A549 (cell line): ENCODE measurements around the gene TMEM119. TPM values are rescaled to one million over a fixed set of nuclear protein-coding genes. Genes with fewer than 3 reads are reported as not detected.

ENCODE experiments used
- ATAC-seq, 2 experiments: fragments of 200-7000 bp in 1 of 2; fragments of >200 bp in 1 of 2; cut with Nextera tagmentation in 1 of 2; cut with Tn5 transposase in 1 of 2; 3 replicates each; pipeline versions ENCODE4 v1.8.0 to v1.9.1; 2018 to 2020; ENCODE audit warnings: mild to moderate bottlenecking in 1 of 2, moderate library complexity in 1 of 2
- CTCF ChIA-PET: fragments of 300-600 bp; sonication (Branson Sonifier 250); formaldehyde crosslinking; extraction: SDS; loops from one replicate; lab custom pipeline; 2021; ENCODE audit warnings: antibody characterized with exemption, inconsistent platforms; lab: Yijun Ruan, JAX
- POLR2A ChIA-PET: fragments of 350-600 bp; formaldehyde crosslinking; extraction: SDS; loops from one replicate; lab custom pipeline; 2021; ENCODE audit warnings: antibody characterized with exemption, inconsistent platforms; lab: Yijun Ruan, JAX
- DNase-seq, 2 experiments: peaks; one replicate each; pipeline versions ENCODE4 v3.0.0 to v3.0.0-alpha.2; 2011 to 2016; ENCODE audit warnings: low read depth in 1 of 2, low spot score in 1 of 2
- FAIRE-seq: peaks from 2 replicates; lab custom pipeline; 2011; peaks lifted over from hg19 to GRCh38; lab: Jason Lieb, UNC
- H3K27ac ChIP-seq, 2 experiments: fragments of >200 bp; sonication (Bioruptor Twin); formaldehyde crosslinking; 3 replicates each; pipeline ENCODE4 v1.5.1; 2016 to 2017
- H3K4me1 ChIP-seq: fragments of >200 bp; sonication (Bioruptor Twin); formaldehyde crosslinking; 3 replicates; pipeline ENCODE4 v1.6.1; 2016
- H3K4me2 ChIP-seq: fragments of >200 bp; sonication (Bioruptor Twin); formaldehyde crosslinking; 3 replicates; pipeline ENCODE4 v1.6.1; 2016
- H3K4me3 ChIP-seq: fragments of >200 bp; sonication (Bioruptor Twin); formaldehyde crosslinking; 3 replicates; pipeline ENCODE4 v1.5.1; 2016
- H3K9me3 ChIP-seq: fragments of >200 bp; sonication (Bioruptor Twin); formaldehyde crosslinking; 3 replicates; pipeline ENCODE4 v1.6.1; 2016
- BCL3 ChIP-seq: fragments of >200 bp; sonication (Bioruptor Twin); formaldehyde crosslinking; IDR thresholded peaks from 3 replicates; pipeline ENCODE4 v1.6.1; 2016
- BHLHE40 ChIP-seq: IDR thresholded peaks from 2 replicates; pipeline ENCODE4 v1.6.1; 2012; ENCODE audit warnings: low read depth, low read length, inconsistent platforms
- CBX2 ChIP-seq: fragments of 200-600 bp; sonication (generic); IDR thresholded peaks from 2 replicates; pipeline ENCODE4 v1.6.1; 2016; ENCODE audit warnings: low read depth, mild to moderate bottlenecking, borderline replicate concordance
- CBX8 ChIP-seq: fragments of 200-600 bp; sonication (generic); IDR thresholded peaks from 2 replicates; pipeline ENCODE4 v1.6.1; 2016
- CHD4 ChIP-seq: fragments of 200-600 bp; sonication (generic); IDR thresholded peaks from 2 replicates; pipeline ENCODE4 v1.6.1; 2016; ENCODE audit warnings: antibody characterized with exemption, mild to moderate bottlenecking, borderline replicate concordance
- EHF ChIP-seq: fragments of 250-450 bp; sonication (Bioruptor Pico); IDR thresholded peaks from 2 replicates; pipeline ENCODE4 v1.5.0; 2020; ENCODE audit warnings: mild to moderate bottlenecking
- EHMT2 ChIP-seq: fragments of 200-600 bp; sonication (generic); IDR thresholded peaks from 2 replicates; pipeline ENCODE4 v1.6.1; 2016; ENCODE audit warnings: antibody characterized with exemption, low read depth, mild to moderate bottlenecking, moderate library complexity
- ELK1 ChIP-seq: fragments of 150-350 bp; IDR thresholded peaks from 2 replicates; pipeline ENCODE4 v1.6.1; 2014; ENCODE audit warnings: low read depth, mild to moderate bottlenecking, low read length
- FOSB ChIP-seq: fragments of 250-450 bp; sonication (Bioruptor Pico); IDR thresholded peaks from 2 replicates; pipeline ENCODE4 v1.5.0; 2020; ENCODE audit warnings: mild to moderate bottlenecking, moderate library complexity
- FOXS1 ChIP-seq: fragments of 250-450 bp; sonication (Bioruptor Pico); IDR thresholded peaks from 2 replicates; pipeline ENCODE4 v1.5.0; 2020; ENCODE audit warnings: mild to moderate bottlenecking, moderate library complexity
- HDAC2 ChIP-seq: fragments of 200-600 bp; sonication (generic); IDR thresholded peaks from 2 replicates; pipeline ENCODE4 v1.6.1; 2016
- HOXA7 ChIP-seq: fragments of 250-450 bp; sonication (Bioruptor Pico); IDR thresholded peaks from 2 replicates; pipeline ENCODE4 v1.5.0; 2020; ENCODE audit warnings: mild to moderate bottlenecking, moderate library complexity
- HOXB13 ChIP-seq: fragments of 250-450 bp; sonication (Bioruptor Pico); IDR thresholded peaks from 2 replicates; pipeline ENCODE4 v1.5.0; 2020; ENCODE audit warnings: low read depth, mild to moderate bottlenecking, moderate library complexity
- HOXB5 ChIP-seq: fragments of 250-450 bp; sonication (Bioruptor Pico); IDR thresholded peaks from 2 replicates; pipeline ENCODE4 v1.5.0; 2020; ENCODE audit warnings: mild to moderate bottlenecking, moderate library complexity
- JUNB ChIP-seq: fragments of >200 bp; sonication (Bioruptor Twin); formaldehyde crosslinking; IDR thresholded peaks from 2 replicates; pipeline ENCODE4 v1.6.1; 2016
- KDM1A ChIP-seq: fragments of 200-600 bp; sonication (generic); IDR thresholded peaks from 2 replicates; pipeline ENCODE4 v1.6.1; 2016; ENCODE audit warnings: low read depth, mild to moderate bottlenecking
- KDM5A ChIP-seq: fragments of 200-600 bp; sonication (generic); IDR thresholded peaks from 2 replicates; pipeline ENCODE4 v1.6.1; 2016; ENCODE audit warnings: antibody characterized with exemption, mild to moderate bottlenecking
- MYC ChIP-seq: IDR thresholded peaks from 2 replicates; pipeline ENCODE4 v1.6.1; 2012; ENCODE audit warnings: mild to moderate bottlenecking, inconsistent platforms, low read length, improper control_type of control experiment, borderline replicate concordance
- NFE2L2 ChIP-seq: fragments of 150-350 bp; conservative IDR thresholded peaks from 2 replicates; pipeline ENCODE4 v1.6.1; 2014; ENCODE audit warnings: low read length
- NPAS2 ChIP-seq: fragments of 250-450 bp; sonication (Bioruptor Pico); IDR thresholded peaks from 2 replicates; pipeline ENCODE4 v1.8.0; 2022; ENCODE audit warnings: mild to moderate bottlenecking, moderate library complexity, borderline replicate concordance
- PHF8 ChIP-seq: fragments of 200-600 bp; sonication (generic); IDR thresholded peaks from 2 replicates; pipeline ENCODE4 v1.6.1; 2016; ENCODE audit warnings: low read depth, mild to moderate bottlenecking, antibody characterized with exemption, moderate library complexity, borderline replicate concordance
- SREBF2 ChIP-seq: fragments of 450-650 bp; IDR thresholded peaks from 2 replicates; pipeline ENCODE4 v1.6.1; 2014; ENCODE audit warnings: mild to moderate bottlenecking, moderate library complexity
- WGBS: methylation state at CpG from one replicate; pipeline ENCODE4 v1.1.6; 2017; ENCODE audit errors: missing lambda C conversion rate; 5-methylcytosine and 5-hydroxymethylcytosine counted together
- polyA plus RNA-seq, 4 experiments: library from polyadenylated mRNA; depleted of rRNA in 3 of 4; stranded (reverse); fragments of >200 nt; fragmentation: RNase III in 1 of 4; extraction: RNeasy Plus Mini Kit Qiagen cat#74134 plus additional on column Dnase treatment in 1 of 4; gene quantifications; 2 replicates in 3 of 4; 3 replicates in 1 of 4; pipeline ENCODE4 v1.2.3, GENCODE V29; 2011 to 2017
- TF ChIP-seq, protein P1 (sequence below): IDR thresholded peaks from 2 replicates; pipeline ENCODE4 v1.6.1; 2012
- TF ChIP-seq, protein P2 (sequence below): IDR thresholded peaks from 2 replicates; pipeline ENCODE4 v1.6.1; 2012

Gene TMEM119
- polyA plus RNA-seq, 2 of the 4 experiments (the other 2 are of a cell fraction): not detected

DNA sequence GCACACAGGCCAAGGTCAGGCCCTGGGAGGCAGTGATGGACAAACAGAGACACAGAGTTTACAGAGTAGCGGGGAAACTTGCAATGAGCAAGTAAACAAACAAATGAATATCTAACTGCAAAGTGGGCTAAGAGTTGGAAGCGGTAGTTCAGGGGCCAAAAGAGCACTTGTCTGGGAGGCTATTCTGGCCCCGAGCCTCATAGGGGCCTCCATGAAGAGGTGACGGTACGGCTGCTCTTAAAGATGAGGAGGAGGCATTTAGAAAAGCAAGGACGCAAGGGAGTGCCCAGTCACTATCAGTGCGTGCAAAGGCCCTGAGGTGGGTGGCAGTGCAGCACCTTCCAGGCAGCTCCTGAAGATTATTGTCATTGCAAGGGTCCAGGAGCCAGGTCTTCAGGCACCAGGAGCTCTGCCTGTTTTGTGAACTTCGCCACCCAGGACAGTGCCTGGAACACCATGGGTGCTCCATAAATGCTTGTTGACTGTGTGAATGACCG is 4.4 kb upstream of the TMEM119 start:
- ATAC-seq (no peak), FAIRE-seq (no peak), DNase-seq (no peak)
- Histone ChIP-seq H3K4me1 (no peaks in the 10 kb centered on the region), H3K27ac (no peak overlapping the region), H3K4me2 (no peak overlapping the region), H3K4me3 (no peak overlapping the region), H3K9me3 (no peaks in the 10 kb centered on the region)
- ChIA-PET POLR2A (no interaction called here), CTCF (interaction anchor here (0.6 to 17.9 kb wide), 2 partner anchors 17 to 62 kb away, joined by 3 to 166 read pairs; no protein-coding TSS in a partner anchor)
- TF ChIP-seq CHD4 (no peak), MYC (no peak), EHMT2 (no peak), HOXA7 (CRISPR knock-in tag) (no peak), BHLHE40 (no peak), NPAS2 (CRISPR knock-in tag) (no peak), KDM1A (no peak), HOXB13 (no peak), CBX8 (no peak), ELK1 (no peak), FOSB (CRISPR knock-in tag) (no peak), NFE2L2 (no peak), SREBF2 (no peak), JUNB (no peak), HOXB5 (CRISPR knock-in tag) (no peak), CBX2 (no peak)
- TF ChIP-seq, protein P1, sequence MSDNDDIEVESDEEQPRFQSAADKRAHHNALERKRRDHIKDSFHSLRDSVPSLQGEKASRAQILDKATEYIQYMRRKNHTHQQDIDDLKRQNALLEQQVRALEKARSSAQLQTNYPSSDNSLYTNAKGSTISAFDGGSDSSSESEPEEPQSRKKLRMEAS: no peak
- TF ChIP-seq, protein P2, sequence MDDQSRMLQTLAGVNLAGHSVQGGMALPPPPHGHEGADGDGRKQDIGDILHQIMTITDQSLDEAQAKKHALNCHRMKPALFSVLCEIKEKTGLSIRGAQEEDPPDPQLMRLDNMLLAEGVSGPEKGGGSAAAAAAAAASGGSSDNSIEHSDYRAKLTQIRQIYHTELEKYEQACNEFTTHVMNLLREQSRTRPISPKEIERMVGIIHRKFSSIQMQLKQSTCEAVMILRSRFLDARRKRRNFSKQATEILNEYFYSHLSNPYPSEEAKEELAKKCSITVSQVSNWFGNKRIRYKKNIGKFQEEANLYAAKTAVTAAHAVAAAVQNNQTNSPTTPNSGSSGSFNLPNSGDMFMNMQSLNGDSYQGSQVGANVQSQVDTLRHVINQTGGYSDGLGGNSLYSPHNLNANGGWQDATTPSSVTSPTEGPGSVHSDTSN: no peak
- WGBS: 86% methylated on average over 9 of the region's 9 CpGs

GRCh38 chr12:108600702-108601007 is 2.8 kb upstream of the TMEM119 start:
- Histone ChIP-seq H3K4me2 (no peak overlapping the region), H3K9me3 (no peaks in the 10 kb centered on the region), H3K27ac (no peak overlapping the region), H3K4me3 (no peak overlapping the region), H3K4me1 (no peaks in the 10 kb centered on the region)
- ATAC-seq (no peak), DNase-seq (no peak), FAIRE-seq (no peak)
- POLR2A ChIA-PET: no interaction called here
- no peak for TF ChIP-seq KDM5A
- 61% methylated on average over 4 of the region's 4 CpGs for WGBS
- CTCF ChIA-PET: interaction anchor here (17.9 kb wide), 1 partner anchor 18 kb away, joined by 166 read pairs; no protein-coding TSS in a partner anchor

DNA sequence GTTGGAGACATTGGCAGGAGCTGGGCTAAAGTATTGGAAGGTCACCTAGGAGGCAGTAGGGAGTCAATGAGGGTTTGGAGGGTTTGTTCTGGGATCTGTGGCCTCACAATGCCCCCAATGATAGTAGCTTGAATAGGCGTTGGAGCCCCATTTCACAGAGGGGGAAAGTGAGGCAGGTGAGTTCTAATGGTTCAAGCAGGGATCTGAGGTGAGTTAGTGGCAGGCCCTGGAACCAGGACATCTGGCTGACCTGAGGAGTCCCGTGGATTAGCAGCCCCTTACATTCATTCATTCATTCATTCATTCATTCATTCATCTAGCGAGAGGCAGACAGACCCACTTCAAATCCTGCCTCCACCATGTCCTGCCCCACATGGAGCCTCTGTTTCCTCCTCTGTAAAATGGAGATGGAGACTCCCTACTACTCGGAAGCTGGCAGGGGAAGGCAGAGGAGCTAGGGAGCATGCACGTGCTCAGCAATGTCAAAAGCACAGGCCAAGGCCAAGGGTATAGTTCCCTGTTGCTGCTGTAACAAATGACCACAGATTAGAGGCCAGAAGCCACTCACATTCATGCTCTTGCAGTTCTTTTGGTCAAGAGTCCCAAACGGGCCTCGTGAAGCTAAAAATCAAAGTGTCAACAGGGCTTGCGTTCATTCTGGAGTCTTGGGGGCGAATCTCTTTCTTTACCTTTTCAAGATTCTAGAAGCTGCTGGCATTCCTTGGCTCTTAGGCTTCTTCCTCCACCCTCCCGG is 2.2 kb upstream of the TMEM119 start:
- no peak for TF ChIP-seq HDAC2
- no peak for TF ChIP-seq JUNB
- no peak for TF ChIP-seq ELK1
- no peak for TF ChIP-seq FOXS1 (CRISPR knock-in tag)
- no peak for TF ChIP-seq PHF8
- TF ChIP-seq, protein P2: no peak
- TF ChIP-seq BCL3: no peak
- no peak for TF ChIP-seq BHLHE40
- no peak for TF ChIP-seq EHF
- TF ChIP-seq NFE2L2: no peak
- no peak for FAIRE-seq
- no peak for DNase-seq
- WGBS: 64% methylated on average over 10 of the region's 10 CpGs
- H3K9me3 ChIP-seq: no peaks in the 10 kb centered on the region
- H3K4me3 ChIP-seq: no peak overlapping the region
- ChIA-PET POLR2A (no interaction called here), CTCF (interaction anchor here (17.9 kb wide), 1 partner anchor 19 kb away, joined by 166 read pairs; no protein-coding TSS in a partner anchor)
- H3K4me2 ChIP-seq: no peak overlapping the region
- no peak overlapping the region for H3K27ac ChIP-seq
- ATAC-seq: no peak; a peak in 1 of 6 replicates
- no peaks in the 10 kb centered on the region for H3K4me1 ChIP-seq
